WTC11 (cell line): ENCODE data around the gene SEMA5B. TPM values are rescaled to one million over a fixed set of nuclear protein-coding genes. Genes with fewer than 3 reads are reported as not detected.
A peak's percentile ranks its signal among the peaks of the same experiment; 100 is the strongest.

ENCODE experiments used
- ATAC-seq: fragments of 200-7000 bp; cut with Tn5 transposase; 2 replicates; pipeline ENCODE4 v1.10.0; 2021; ENCODE audit warnings: mild to moderate bottlenecking, moderate library complexity
- CTCF ChIA-PET: fragments of 300-600 bp; sonication (Branson Sonifier 250); formaldehyde crosslinking; loops from one replicate; lab custom pipeline; 2021; ENCODE audit warnings: antibody characterized with exemption; lab: Charles Lee
- POLR2A ChIA-PET: fragments of 350-600 bp; sonication (Branson Sonifier 250); formaldehyde crosslinking; loops from one replicate; lab custom pipeline; 2021; ENCODE audit warnings: antibody characterized with exemption; lab: Charles Lee
- DNase-seq: peaks from one replicate; pipeline ENCODE4 v3.0.0; 2021; ENCODE audit warnings: low spot score
- H3K27ac Mint-ChIP-seq: 2 replicates; pipeline ENCODE4 v1.8.0; 2021; ENCODE audit warnings: mixed read lengths
- H3K27me3 Mint-ChIP-seq: 2 replicates; pipeline ENCODE4 v1.8.0; 2021; ENCODE audit warnings: low read depth, mild to moderate bottlenecking, moderate library complexity, mixed read lengths
- H3K36me3 Mint-ChIP-seq: 2 replicates; pipeline ENCODE4 v1.8.0; 2021; ENCODE audit warnings: mixed read lengths
- H3K4me1 Mint-ChIP-seq: 2 replicates; pipeline ENCODE4 v1.8.0; 2022; ENCODE audit warnings: mixed read lengths
- H3K4me3 Mint-ChIP-seq: 2 replicates; pipeline ENCODE4 v1.8.0; 2021; ENCODE audit warnings: mild to moderate bottlenecking, moderate library complexity, mixed read lengths
- H3K9me3 Mint-ChIP-seq: 2 replicates; pipeline ENCODE4 v1.8.0; 2021; ENCODE audit warnings: mixed read lengths
- CBFB ChIP-seq: sonication (generic); formaldehyde crosslinking; IDR thresholded peaks from 2 replicates; pipeline ENCODE4 v1.8.1; 2022; ENCODE audit warnings: mild to moderate bottlenecking, low read depth, missing genetic modification reagents
- ETV6 ChIP-seq: sonication (generic); formaldehyde crosslinking; IDR thresholded peaks from 2 replicates; pipeline ENCODE4 v1.8.1; 2022; ENCODE audit warnings: mild to moderate bottlenecking, missing genetic modification reagents
- NFYB ChIP-seq: sonication (generic); formaldehyde crosslinking; conservative IDR thresholded peaks from 2 replicates; pipeline ENCODE4 v1.8.0; 2022; ENCODE audit warnings: low read depth, missing genetic modification reagents
- SMAD3 ChIP-seq: sonication (generic); formaldehyde crosslinking; IDR thresholded peaks from 2 replicates; pipeline ENCODE4 v1.8.0; 2022; ENCODE audit warnings: missing genetic modification reagents, mild to moderate bottlenecking, borderline replicate concordance
- SOX15 ChIP-seq: fragments of 250-450 bp; sonication (Bioruptor Pico); IDR thresholded peaks from 2 replicates; pipeline ENCODE4 v1.9.0; 2021; ENCODE audit warnings: mild to moderate bottlenecking
- SP1 ChIP-seq: sonication (generic); formaldehyde crosslinking; conservative IDR thresholded peaks from 2 replicates; pipeline ENCODE4 v1.8.1; 2022; ENCODE audit warnings: missing genetic modification reagents
- TP53 ChIP-seq: sonication (generic); formaldehyde crosslinking; IDR thresholded peaks from 2 replicates; pipeline ENCODE4 v1.8.1; 2023; ENCODE audit warnings: mild to moderate bottlenecking, missing genetic modification reagents
- ZNF121 ChIP-seq: sonication (generic); formaldehyde crosslinking; IDR thresholded peaks from 2 replicates; pipeline ENCODE4 v1.8.0; 2023; ENCODE audit warnings: missing genetic modification reagents
- ZNF232 ChIP-seq: sonication (generic); formaldehyde crosslinking; IDR thresholded peaks from 2 replicates; pipeline ENCODE4 v1.8.0; 2022; ENCODE audit warnings: mild to moderate bottlenecking, missing genetic modification reagents
- total RNA-seq: library from RNA; stranded (reverse); gene quantifications from 3 replicates; pipeline ENCODE4 v1.2.3, GENCODE V29; 2021
- TF ChIP-seq, protein P1 (sequence below): sonication (generic); formaldehyde crosslinking; IDR thresholded peaks from 2 replicates; pipeline ENCODE4 v1.8.1; 2022; ENCODE audit warnings: mild to moderate bottlenecking, moderate library complexity, missing genetic modification reagents
- TF ChIP-seq, protein P2 (sequence below): sonication (generic); formaldehyde crosslinking; IDR thresholded peaks from 2 replicates; pipeline ENCODE4 v1.8.1; 2023; ENCODE audit warnings: mild to moderate bottlenecking, missing genetic modification reagents, moderate library complexity
- TF ChIP-seq, protein P3 (sequence below): fragments of 250-450 bp; sonication (Bioruptor Pico); IDR thresholded peaks from 2 replicates; pipeline ENCODE4 v2.1.2; 2022; ENCODE audit warnings: mild to moderate bottlenecking, moderate library complexity
- TF ChIP-seq, protein P4 (sequence below): sonication (generic); formaldehyde crosslinking; IDR thresholded peaks from 2 replicates; pipeline ENCODE4 v1.8.1; 2023; ENCODE audit warnings: mild to moderate bottlenecking, missing genetic modification reagents
- TF ChIP-seq, protein P5 (sequence below): fragments of 250-450 bp; sonication (Bioruptor Pico); IDR thresholded peaks from 2 replicates; pipeline ENCODE4 v1.9.0; 2021; ENCODE audit warnings: mild to moderate bottlenecking

SEMA5B gene
- total RNA-seq, 1 experiment from 2014 or later = 20.7 TPM

DNA sequence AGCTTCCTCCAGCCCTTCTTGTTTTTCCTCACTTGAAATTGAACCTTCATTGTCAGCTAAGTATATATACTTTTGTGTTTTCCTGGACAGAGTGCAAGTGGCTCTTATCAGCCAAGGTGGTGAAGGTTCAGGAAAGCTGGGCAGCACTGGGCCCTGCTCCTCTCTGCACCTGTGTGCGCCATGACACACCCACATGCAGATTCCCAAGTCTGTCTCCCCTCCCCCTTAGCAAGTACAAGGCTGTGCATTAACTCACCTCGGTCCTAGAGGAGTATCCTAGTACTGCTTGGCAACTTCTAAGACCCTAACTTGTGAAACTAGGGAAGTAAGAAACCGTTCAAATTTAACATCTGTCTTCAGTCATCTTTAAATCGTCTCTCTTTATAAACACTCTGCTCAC lies 146.9 kb downstream of the SEMA5B start:
- no peaks in the 10 kb centered on the region for H3K9me3 Mint-ChIP-seq
- DNase-seq = no peak
- ATAC-seq = peak; percentile 99
- H3K36me3 Mint-ChIP-seq = no peaks in the 10 kb centered on the region
- no peaks in the 10 kb centered on the region for H3K27me3 Mint-ChIP-seq
- peaks cover 6% of the 10 kb centered on the region for H3K4me1 Mint-ChIP-seq
- TF ChIP-seq ZNF232 (CRISPR knock-in tag) = no peak
- TF ChIP-seq CBFB (CRISPR knock-in tag) = no peak
- TF ChIP-seq, protein P1, sequence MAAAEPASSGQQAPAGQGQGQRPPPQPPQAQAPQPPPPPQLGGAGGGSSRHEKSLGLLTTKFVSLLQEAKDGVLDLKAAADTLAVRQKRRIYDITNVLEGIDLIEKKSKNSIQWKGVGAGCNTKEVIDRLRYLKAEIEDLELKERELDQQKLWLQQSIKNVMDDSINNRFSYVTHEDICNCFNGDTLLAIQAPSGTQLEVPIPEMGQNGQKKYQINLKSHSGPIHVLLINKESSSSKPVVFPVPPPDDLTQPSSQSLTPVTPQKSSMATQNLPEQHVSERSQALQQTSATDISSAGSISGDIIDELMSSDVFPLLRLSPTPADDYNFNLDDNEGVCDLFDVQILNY = no peak
- TF ChIP-seq ZNF121 (CRISPR knock-in tag) = no peak
- TF ChIP-seq SOX15 (CRISPR knock-in tag) = no peak
- no peak for TF ChIP-seq SMAD3
- TF ChIP-seq, protein P2, sequence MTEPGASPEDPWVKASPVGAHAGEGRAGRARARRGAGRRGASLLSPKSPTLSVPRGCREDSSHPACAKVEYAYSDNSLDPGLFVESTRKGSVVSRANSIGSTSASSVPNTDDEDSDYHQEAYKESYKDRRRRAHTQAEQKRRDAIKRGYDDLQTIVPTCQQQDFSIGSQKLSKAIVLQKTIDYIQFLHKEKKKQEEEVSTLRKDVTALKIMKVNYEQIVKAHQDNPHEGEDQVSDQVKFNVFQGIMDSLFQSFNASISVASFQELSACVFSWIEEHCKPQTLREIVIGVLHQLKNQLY = no peak
- TF ChIP-seq, protein P3, sequence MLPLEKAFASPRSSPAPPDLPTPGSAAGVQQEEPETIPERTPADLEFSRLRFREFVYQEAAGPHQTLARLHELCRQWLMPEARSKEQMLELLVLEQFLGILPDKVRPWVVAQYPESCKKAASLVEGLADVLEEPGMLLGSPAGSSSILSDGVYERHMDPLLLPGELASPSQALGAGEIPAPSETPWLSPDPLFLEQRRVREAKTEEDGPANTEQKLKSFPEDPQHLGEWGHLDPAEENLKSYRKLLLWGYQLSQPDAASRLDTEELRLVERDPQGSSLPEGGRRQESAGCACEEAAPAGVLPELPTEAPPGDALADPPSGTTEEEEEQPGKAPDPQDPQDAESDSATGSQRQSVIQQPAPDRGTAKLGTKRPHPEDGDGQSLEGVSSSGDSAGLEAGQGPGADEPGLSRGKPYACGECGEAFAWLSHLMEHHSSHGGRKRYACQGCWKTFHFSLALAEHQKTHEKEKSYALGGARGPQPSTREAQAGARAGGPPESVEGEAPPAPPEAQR (CRISPR knock-in tag) = no peak
- TF ChIP-seq, protein P4, sequence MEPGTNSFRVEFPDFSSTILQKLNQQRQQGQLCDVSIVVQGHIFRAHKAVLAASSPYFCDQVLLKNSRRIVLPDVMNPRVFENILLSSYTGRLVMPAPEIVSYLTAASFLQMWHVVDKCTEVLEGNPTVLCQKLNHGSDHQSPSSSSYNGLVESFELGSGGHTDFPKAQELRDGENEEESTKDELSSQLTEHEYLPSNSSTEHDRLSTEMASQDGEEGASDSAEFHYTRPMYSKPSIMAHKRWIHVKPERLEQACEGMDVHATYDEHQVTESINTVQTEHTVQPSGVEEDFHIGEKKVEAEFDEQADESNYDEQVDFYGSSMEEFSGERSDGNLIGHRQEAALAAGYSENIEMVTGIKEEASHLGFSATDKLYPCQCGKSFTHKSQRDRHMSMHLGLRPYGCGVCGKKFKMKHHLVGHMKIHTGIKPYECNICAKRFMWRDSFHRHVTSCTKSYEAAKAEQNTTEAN (CRISPR knock-in tag) = no peak
- TF ChIP-seq, protein P5, sequence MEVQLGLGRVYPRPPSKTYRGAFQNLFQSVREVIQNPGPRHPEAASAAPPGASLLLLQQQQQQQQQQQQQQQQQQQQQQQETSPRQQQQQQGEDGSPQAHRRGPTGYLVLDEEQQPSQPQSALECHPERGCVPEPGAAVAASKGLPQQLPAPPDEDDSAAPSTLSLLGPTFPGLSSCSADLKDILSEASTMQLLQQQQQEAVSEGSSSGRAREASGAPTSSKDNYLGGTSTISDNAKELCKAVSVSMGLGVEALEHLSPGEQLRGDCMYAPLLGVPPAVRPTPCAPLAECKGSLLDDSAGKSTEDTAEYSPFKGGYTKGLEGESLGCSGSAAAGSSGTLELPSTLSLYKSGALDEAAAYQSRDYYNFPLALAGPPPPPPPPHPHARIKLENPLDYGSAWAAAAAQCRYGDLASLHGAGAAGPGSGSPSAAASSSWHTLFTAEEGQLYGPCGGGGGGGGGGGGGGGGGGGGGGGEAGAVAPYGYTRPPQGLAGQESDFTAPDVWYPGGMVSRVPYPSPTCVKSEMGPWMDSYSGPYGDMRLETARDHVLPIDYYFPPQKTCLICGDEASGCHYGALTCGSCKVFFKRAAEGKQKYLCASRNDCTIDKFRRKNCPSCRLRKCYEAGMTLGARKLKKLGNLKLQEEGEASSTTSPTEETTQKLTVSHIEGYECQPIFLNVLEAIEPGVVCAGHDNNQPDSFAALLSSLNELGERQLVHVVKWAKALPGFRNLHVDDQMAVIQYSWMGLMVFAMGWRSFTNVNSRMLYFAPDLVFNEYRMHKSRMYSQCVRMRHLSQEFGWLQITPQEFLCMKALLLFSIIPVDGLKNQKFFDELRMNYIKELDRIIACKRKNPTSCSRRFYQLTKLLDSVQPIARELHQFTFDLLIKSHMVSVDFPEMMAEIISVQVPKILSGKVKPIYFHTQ (CRISPR knock-in tag) = no peak
- H3K27ac Mint-ChIP-seq = no peak overlapping the region
- ChIA-PET POLR2A (no interaction called here), CTCF (interaction anchor here (1.0 kb wide), 1 partner anchor 9 kb away, joined by 3 read pairs; no protein-coding TSS in a partner anchor)
- H3K4me3 Mint-ChIP-seq = no peak overlapping the region

DNA sequence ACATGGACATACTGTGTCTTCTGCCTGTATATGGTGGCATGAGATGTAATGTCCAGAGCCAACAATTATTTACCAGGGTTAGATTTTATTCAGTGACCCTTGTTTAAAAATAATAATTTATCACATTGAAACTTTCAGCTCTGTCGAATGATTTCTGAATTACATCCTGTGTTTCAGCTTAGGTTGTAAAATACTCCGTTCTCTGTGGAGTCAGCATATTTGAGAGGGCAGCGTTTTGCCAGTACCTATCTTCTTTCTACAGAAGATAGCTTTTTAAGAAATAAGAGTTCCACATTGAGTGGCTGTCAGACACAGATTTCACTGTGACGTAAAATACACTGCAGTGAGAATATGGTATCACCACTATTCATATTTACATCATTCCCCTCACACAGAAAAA lies 147.4 kb downstream of the SEMA5B start:
- no peaks in the 10 kb centered on the region for H3K36me3 Mint-ChIP-seq
- H3K9me3 Mint-ChIP-seq = no peaks in the 10 kb centered on the region
- TF ChIP-seq NFYB (CRISPR knock-in tag) (no peak), SMAD3 (no peak)
- POLR2A ChIA-PET = no interaction called here
- no peak overlapping the region for H3K27ac Mint-ChIP-seq
- no peak overlapping the region for H3K4me3 Mint-ChIP-seq
- ATAC-seq (no peak), DNase-seq (no peak)
- peaks cover 6% of the 10 kb centered on the region for H3K4me1 Mint-ChIP-seq
- no peaks in the 10 kb centered on the region for H3K27me3 Mint-ChIP-seq
- CTCF ChIA-PET = no interaction called here

DNA sequence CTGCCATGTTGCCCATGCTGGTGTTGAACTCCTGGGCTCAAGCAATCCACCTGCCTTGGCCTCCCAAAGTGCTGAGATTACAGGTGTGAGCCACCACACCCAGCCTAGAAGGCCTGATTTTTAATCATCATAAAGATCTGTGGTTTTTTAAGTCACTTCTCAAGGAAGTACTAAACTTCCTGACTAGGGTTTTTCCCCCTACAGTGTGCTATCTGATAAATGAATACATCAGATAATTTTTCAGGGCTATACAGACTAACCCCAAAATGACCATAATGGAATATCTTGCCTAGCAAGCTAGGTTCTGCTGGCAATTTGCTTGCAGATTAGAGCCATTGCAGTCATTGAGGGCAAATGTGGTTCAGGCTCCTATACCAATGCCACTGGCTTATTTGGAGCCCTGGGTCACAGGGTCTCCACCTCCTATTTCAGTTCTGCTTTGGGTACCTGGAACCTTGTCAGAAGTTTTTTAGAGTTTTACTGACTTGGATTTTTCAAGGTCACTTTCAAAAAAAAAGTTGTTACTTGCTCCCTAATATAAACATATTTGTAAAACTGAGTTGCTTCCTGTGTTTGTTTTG lies 151.9 kb downstream of the SEMA5B start:
- no peak overlapping the region for H3K27ac Mint-ChIP-seq
- H3K36me3 Mint-ChIP-seq = no peaks in the 10 kb centered on the region
- POLR2A ChIA-PET = no interaction called here
- peaks cover 18% of the 10 kb centered on the region for H3K4me1 Mint-ChIP-seq
- H3K9me3 Mint-ChIP-seq = no peaks in the 10 kb centered on the region
- no peak overlapping the region for H3K4me3 Mint-ChIP-seq
- no peak for TF ChIP-seq SP1
- TF ChIP-seq, protein P3 (CRISPR knock-in tag) = no peak
- no peak for TF ChIP-seq ETV6 (CRISPR knock-in tag)
- TF ChIP-seq TP53 (CRISPR knock-in tag) = no peak
- ATAC-seq (no peak), DNase-seq (no peak)
- H3K27me3 Mint-ChIP-seq = no peaks in the 10 kb centered on the region
- CTCF ChIA-PET = no interaction called here
